CD4-positive, alpha-beta T cell treated with Interleukin-2 at 100 ng/mL for 4 hours (primary cell): ENCODE data around the gene MRC2.
A peak's percentile ranks its signal among the peaks of the same experiment; 100 is the strongest.

Experiments
- DNase-seq: peaks from one replicate; pipeline ENCODE4 v3.0.0-alpha.2; 2020; ENCODE audit warnings: low spot score

MRC2 gene

GRCh38 chr17:62631936-62632924, 4.8 kb downstream of the MRC2 start:
- DNase-seq, result no peak

- DNase-seq, result no peak
Measured at GRCh38 chr17:62637809-62638208, 10.3 kb downstream of the MRC2 start.

GRCh38 chr17:62641153-62641552, 13.7 kb downstream of the MRC2 start:
- DNase-seq, result no peak

- no peak for DNase-seq
Measured at GRCh38 chr17:62641951-62642350, 14.5 kb downstream of the MRC2 start.

- no peak for DNase-seq
Measured at GRCh38 chr17:62643496-62643895, 16.0 kb downstream of the MRC2 start.

- DNase-seq, result no peak
Measured at GRCh38 chr17:62644487-62645173, 17.2 kb downstream of the MRC2 start.

- no peak for DNase-seq
Measured at GRCh38 chr17:62648251-62648955, 20.9 kb downstream of the MRC2 start.

- DNase-seq, result no peak
Measured at GRCh38 chr17:62648956-62649294, 21.5 kb downstream of the MRC2 start.

GRCh38 chr17:62649570-62649969, 22.1 kb downstream of the MRC2 start:
- DNase-seq, result no peak

- no peak for DNase-seq
Measured at GRCh38 chr17:62650587-62650986, 23.1 kb downstream of the MRC2 start.

- peak; percentile 15 for DNase-seq
Measured at GRCh38 chr17:62652251-62653001, 25.0 kb downstream of the MRC2 start.

- DNase-seq, result peak; percentile 75
Measured at GRCh38 chr17:62653002-62653825, 25.7 kb downstream of the MRC2 start.

GRCh38 chr17:62653826-62654761, 26.6 kb downstream of the MRC2 start:
- DNase-seq, result no peak

GRCh38 chr17:62655656-62656055, 28.2 kb downstream of the MRC2 start:
- no peak for DNase-seq

GRCh38 chr17:62656446-62656845, 29.0 kb downstream of the MRC2 start:
- DNase-seq, result no peak

- DNase-seq, result no peak
Measured at GRCh38 chr17:62657145-62657665, 29.7 kb downstream of the MRC2 start.

- no peak for DNase-seq
Measured at GRCh38 chr17:62657690-62658089, 30.2 kb downstream of the MRC2 start.

GRCh38 chr17:62658136-62658920, 30.9 kb downstream of the MRC2 start:
- no peak for DNase-seq

GRCh38 chr17:62660629-62661118, 33.2 kb downstream of the MRC2 start:
- no peak for DNase-seq
